ENCODE results near the gene UNC45B.
"Not testable (repeated sequence)": the region's sequence is repeated elsewhere in the genome, so short reads cannot be mapped to it uniquely, and the experiment has no call there.

The UNC45B gene

GRCh38 chr17:35147375-35147905 is at the start of gene UNC45B:
UNC45B (plus strand) TSS chr17:35147817; CDS start chr17:35148264, 447 bp downstream.
- H3K4me3 ChIP-seq (ENCODE audit: control insufficient read depth, low read depth, low read length) = no peak within 1 kb of the TSS
- no peak for TF ChIP-seq CTCF (IDR thresholded peaks at IDR 0.05; ENCODE audit: control insufficient read depth, insufficient read depth, low read depth, low read length, missing control alignments)
- no peak for DNase-seq (ENCODE audit: low read depth)

- TF ChIP-seq CTCF (IDR thresholded peaks at IDR 0.05; ENCODE audit: control insufficient read depth, insufficient read depth, low read depth, low read length, missing control alignments) = no peak
- no peak for DNase-seq (ENCODE audit: low read depth)
- H3K4me3 ChIP-seq (ENCODE audit: control insufficient read depth, low read depth, low read length) = no peak overlapping the region
Observed at GRCh38 chr17:35099908-35100307, 47.7 kb upstream of the UNC45B start.

- no peak overlapping the region for H3K4me3 ChIP-seq (ENCODE audit: control insufficient read depth, low read depth, low read length)
- no peak for DNase-seq (ENCODE audit: low read depth)
- TF ChIP-seq CTCF (IDR thresholded peaks at IDR 0.05; ENCODE audit: control insufficient read depth, insufficient read depth, low read depth, low read length, missing control alignments) = no peak
Observed at GRCh38 chr17:35101036-35101435, 46.6 kb upstream of the UNC45B start.

DNA sequence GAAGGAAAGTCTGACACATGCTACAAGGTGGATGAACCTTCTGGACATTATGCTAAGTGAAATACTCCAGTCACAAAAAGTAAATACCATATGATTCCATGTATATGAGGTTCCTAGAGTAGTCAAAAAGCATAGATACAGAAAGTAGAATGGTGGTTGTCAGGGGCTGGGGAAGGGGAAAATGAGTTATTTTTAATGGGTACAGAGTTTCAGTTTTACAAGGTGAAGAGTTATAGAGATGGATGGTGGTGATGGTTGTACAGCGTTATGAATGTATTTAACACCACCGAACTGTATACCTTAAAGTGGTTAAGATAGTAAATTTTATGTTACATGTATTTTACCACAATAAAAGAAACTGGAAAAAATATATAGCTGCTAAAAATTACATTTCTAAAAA is 45.9 kb upstream of the UNC45B start:
- no peak for TF ChIP-seq CTCF (IDR thresholded peaks at IDR 0.05; ENCODE audit: control insufficient read depth, insufficient read depth, low read depth, low read length, missing control alignments)
- H3K4me3 ChIP-seq (ENCODE audit: control insufficient read depth, low read depth, low read length) = no peak overlapping the region
- no peak for DNase-seq (ENCODE audit: low read depth)

- no peak for TF ChIP-seq CTCF (IDR thresholded peaks at IDR 0.05; ENCODE audit: control insufficient read depth, insufficient read depth, low read depth, low read length, missing control alignments)
- H3K4me3 ChIP-seq (ENCODE audit: control insufficient read depth, low read depth, low read length) = no peak overlapping the region
- DNase-seq (ENCODE audit: low read depth) = no peak
Observed at GRCh38 chr17:35103271-35103670, 44.3 kb upstream of the UNC45B start.

DNA sequence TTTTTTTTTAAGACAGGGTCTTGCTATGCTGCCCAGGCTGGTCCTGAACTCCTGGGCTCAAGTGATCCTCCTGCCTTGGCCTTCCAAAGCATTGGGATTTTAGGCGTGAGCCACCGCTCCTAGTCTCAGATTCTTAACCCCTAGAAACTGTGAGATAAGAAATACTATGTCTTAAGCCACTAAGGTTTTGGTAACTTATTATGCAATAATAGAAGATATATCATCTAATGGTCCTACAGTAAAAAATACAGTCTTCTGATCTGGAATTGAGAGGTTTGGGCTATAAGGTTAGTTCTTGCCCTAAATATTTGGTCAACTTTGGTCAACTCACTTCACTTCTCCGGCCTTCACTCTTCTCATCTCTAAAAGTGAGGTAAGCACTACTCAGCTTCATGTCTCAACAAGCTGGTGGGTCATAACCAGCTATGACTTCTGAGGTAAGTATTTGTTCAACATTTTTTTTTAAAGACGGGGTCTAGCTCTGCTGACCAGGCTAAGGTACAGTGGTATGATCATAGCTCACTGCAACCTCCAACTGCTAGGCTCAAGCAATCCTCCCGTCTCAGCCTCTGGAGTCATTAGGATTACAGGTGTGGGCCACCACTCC is 42.7 kb upstream of the UNC45B start:
- no peak for DNase-seq (ENCODE audit: low read depth)
- no peak for TF ChIP-seq CTCF (IDR thresholded peaks at IDR 0.05; ENCODE audit: control insufficient read depth, insufficient read depth, low read depth, low read length, missing control alignments)

DNA sequence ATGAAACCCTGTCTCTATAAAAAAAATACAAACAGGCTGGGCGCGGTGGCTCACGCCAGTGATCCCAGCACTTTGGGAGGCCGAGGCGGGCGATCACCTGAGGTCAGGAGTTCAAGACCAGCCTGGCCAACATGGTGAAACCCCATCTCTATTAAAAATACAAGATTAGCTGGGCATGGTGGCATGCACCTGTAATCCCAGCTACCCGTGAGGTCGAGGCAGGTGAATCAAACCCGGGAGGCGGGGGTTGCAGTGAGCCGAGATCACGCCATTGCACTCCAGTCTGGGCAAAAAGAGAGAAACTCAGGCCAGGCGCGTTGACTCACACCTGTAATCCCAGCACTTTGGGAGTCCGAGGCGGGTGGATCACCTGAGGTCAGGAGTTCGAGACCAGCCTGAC is 36.8 kb upstream of the UNC45B start:
- not testable (repeated sequence) for DNase-seq (ENCODE audit: low read depth); H3K4me3 ChIP-seq (ENCODE audit: control insufficient read depth, low read depth, low read length)

More for the DNA sequence above, 42.7 kb upstream of the UNC45B start:
- H3K4me3 ChIP-seq (ENCODE audit: control insufficient read depth, low read depth, low read length) = no peak overlapping the region
